GM18511 (cell line): Measurements from ENCODE around the gene ZNRD2.

Source experiments
- ATAC-seq: cut with Tn5 transposase; IDR thresholded peaks from one replicate; pipeline ENCODE4 v1.9.1; 2021; ENCODE audit warnings: mild to moderate bottlenecking, moderate library complexity; ENCODE audit not compliant: unreplicated experiment

The ZNRD2 gene

DNA sequence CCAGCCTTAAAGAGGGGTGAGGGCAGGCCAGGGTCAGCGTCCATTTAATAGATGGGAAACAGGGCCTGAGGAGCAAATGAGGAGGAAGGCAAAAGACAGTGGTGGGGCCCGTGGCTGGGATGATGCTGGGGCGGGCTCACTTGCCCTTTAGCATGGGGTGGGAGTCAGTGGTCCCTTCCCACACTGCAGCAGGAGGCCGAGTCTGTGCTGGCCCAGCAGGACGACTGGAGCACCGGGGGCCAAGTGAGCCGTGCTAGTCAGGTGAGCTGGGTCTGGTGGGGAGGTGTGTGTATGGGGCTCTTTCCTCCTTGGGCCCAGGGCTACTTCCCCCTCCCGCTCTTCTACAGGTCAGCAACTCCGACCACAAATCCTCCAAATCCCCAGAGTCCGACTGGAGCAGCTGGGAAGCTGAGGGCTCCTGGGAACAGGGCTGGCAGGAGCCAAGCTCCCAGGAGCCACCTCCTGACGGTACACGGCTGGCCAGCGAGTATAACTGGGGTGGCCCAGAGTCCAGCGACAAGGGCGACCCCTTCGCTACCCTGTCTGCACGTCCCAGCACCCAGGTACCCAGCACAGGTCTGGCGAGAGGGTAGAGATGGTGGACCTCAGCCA lies 32.6 kb upstream of the ZNRD2 start:
- no peak for ATAC-seq

GRCh38 chr11:65538232-65538914 lies 31.9 kb upstream of the ZNRD2 start:
- no peak for ATAC-seq

- no peak for ATAC-seq
These were observed 31.1 kb upstream of the ZNRD2 start for GRCh38 chr11:65538915-65539743.

DNA sequence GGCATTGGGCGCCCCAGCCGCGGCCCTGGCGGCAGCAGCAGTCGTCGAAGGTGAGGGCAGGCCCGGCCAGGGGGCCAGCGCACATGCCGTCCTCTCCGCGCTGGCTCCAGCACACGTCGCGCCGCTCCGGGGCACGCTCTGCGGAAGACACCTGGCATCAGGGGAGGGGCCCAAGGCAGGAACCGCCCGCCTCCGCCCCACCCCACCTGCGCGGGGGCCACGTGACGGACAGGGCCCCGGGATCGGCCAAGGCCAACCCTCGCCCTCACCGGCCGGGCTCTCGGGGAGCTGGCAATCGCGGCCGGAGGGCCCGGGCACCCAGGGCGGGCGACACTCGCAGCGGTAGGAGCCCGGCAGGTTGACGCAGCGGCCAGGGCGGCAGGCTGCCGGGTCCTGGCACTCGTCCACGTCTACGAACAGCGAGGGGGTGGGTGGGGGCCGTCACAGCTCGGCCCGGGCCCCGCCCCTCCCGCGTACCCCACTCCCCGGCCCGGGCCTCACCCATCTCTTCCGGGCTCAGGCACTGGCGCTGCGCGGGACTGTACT lies 30.5 kb upstream of the ZNRD2 start:
- ATAC-seq = peak; percentile 72

DNA sequence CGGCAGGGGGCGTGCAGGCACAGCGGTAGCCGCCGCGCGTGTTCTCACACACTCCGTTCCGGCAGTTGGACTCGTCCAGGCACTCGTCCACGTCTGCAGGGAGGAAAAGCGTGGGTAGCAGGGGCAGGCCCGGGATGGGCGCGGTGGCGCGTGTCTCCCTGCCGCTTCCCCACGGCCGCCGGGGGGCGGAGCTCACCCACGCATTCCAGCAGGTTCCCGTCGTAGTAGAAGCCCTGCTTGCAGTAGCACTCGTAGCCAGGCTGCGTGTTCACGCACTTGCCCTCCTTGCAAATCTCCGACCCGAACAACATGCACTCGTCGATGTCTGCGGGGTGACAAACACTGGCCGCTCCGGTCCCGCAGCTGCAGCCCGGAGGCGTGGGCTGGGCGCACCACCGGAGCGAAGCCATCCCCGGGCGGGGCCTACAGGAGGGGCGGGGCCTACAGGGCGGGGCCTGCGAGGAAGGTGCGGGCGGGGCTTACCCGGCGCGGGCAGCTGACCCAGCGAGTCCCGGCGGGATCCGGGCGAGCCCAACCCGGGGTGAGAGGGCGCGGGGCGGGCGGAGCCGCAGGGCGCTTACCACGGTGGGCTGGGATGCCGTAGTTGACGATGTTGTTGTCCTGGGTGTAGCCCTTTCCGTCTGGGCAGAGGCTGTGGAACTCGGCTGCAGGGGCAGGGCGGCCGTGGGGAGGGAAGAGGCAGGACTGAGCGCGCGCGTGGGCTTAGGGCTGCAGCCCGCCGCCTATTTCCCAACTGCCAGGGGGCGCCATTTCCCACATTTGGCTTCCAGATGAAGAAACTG lies 29.8 kb upstream of the ZNRD2 start:
- peak; percentile 75 for ATAC-seq

DNA sequence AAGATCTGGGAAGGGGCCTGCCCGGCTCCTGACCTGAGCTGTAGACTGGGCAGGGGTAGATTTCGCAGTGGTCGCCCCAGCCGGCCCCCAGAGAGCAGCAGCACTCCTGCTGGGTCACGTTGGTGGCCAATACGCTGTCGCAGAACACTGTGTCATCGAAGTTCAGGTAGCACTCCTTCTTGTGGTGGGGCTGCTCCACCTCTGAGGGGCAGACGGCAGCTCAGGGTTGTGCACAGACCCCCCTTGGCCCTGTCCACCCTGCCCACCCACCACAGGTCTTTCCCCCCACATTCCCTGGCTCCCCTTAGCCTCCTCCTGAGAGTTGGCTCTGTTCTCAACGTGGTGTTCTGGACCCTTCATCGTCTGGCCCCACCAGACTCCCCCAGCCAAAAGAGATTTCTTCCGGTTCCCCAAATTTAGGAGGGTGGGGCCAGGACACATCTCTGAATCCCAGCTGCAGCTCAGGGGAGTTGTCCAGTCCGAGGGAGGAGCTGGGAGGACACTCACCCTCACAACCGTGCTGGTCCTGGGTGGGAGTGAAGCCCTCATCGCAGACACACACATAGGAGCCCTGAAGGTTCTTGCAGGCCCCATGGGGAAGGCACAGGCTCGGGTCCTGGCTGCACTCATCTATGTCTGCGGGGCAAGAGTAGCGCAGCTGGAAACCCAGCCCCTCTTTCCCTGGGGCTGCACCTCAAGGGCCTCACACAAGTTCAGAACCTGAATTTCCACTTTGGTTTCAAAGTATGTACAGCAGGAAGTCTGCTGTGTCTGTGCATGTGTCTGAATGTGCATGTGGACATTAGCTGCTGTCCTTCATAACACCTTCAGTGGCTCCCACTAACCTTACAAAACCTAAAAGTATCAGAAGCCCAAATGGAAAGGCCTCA lies 28.9 kb upstream of the ZNRD2 start:
- ATAC-seq = no peak

DNA sequence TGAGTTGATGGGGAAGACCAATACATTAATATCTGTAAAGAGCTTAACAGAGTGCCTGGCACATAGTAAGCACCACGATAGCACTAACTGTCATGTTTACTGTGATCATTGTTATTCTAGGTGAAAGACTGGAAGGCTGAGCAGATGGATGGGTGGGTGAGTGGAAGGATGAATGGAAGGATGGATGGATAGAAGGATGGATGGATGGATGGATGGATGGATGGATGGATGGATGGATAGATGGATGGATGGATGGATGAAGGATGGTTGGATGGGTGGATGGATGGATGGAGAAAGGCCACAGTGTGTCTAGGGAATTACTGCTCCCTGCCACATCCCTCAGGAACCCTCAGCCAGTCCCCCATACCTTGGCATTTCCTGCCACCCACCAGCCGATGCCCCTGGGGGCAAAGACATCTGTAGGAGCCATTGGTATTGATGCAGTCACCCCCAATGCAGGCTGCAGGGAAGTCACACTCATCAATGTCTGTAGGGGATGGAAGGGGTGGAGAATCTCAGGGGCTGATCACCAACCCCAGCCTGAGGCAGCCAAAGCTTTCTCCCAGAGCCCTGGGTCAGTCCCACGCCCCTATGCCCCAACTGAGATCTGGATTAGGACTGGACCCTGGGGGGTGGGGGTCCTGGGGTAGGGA lies 27.4 kb upstream of the ZNRD2 start:
- ATAC-seq = no peak

DNA sequence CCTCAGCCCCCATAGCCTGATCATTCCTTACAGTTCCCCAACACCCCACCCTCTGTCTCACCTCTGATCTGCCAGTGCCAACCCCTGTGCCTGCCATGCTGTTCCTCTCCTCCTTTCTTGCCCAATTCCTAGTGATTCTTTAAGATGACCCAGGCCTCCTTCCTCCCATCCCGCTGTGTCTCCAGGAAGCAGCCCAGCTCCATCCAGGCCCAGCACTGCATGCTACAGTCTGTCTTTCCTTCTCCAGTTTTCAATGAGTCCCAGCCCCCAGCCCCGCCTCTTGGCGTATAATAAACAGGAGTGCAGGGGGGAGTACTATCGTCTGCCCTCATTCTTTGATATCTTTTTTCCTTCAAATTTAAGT lies 24.4 kb upstream of the ZNRD2 start:
- ATAC-seq = no peak

DNA sequence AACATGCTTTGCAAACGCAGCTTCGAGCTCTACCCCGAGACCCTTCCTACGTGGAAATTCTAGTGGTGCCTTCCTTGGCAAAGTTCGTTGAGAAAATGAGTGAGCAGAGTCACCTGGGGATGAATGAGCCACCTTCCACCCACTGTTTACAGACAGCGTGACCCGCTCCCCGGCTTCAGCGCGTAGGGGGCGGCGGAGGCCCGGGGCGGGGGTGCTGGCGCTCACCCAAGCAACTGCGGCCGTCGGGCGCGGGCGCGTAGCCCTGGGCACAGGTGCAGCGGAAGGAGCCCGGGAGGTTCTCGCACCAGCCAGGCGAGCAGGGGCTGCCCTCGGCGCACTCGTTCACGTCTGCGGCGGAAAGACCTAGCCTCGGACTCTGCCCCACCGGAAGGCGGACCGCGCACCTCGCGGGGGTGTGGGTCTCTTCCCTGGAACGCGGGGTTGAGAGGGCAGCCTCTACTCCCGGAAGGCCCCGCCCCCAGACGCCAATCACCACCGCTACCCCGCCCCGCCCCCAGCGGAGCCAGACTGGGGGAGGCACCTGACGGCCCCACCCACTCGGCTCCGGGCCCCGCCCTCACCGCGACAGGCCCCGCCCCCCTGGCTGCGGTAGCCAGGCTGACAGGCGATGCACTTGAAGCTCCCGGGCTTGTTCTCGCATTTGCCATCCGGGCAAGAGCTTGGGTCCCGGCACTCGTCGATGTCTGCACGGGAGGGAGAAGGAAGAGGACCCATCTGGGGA lies 23.9 kb upstream of the ZNRD2 start:
- ATAC-seq = peak; percentile 64

- ATAC-seq = no peak
These were observed 22.7 kb upstream of the ZNRD2 start for GRCh38 chr11:65547446-65548125.

DNA sequence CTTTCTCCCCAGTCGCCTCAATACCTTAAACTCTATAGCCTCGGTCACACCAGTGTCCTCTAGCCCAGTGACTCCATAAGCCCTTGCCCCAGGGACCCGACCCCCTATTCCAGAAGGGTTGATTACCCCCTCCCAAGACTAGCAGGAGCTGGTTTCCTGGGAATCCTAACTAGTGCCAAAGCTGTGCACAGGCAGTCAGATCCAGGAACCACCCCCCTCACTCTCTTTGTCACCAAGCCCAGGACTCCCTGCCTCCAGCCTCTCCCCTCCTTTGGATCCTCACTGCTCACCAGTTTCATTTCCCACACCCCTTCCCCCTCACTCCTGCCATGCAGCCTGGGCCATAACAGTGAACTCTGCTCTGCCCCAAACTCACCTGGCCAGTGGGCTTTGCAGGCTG lies 21.9 kb upstream of the ZNRD2 start:
- no peak for ATAC-seq

- no peak for ATAC-seq
These were observed 21.2 kb upstream of the ZNRD2 start for GRCh38 chr11:65549096-65549495.

GRCh38 chr11:65551572-65552387 lies 18.5 kb upstream of the ZNRD2 start:
- ATAC-seq = peak; percentile 58

DNA sequence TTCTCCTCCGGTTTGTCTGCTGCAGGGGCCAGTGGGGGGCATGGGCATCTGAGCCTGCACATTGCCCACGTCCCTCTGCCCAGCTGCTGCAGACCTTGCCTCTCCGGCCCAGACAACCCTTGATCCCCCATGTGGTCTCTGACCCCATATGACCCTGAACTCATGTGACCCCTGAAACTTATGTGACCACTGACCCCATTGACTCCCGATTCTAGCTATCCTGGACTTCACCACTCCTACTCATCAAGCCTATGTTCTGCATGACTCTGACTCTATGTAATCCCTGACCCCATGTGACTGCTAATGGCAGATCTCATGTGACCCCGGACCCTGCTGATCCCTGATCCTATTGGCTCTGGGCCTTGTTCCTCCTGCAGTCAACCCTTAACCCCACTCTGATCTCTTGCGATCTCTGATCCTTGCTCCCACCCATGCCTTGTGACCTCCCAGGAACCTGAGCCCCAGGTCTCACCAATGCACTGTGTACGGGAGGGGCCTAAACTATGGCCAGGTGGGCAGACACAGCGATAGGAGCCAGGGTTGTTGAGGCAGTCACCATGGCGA lies 17.8 kb upstream of the ZNRD2 start:
- no peak for ATAC-seq

DNA sequence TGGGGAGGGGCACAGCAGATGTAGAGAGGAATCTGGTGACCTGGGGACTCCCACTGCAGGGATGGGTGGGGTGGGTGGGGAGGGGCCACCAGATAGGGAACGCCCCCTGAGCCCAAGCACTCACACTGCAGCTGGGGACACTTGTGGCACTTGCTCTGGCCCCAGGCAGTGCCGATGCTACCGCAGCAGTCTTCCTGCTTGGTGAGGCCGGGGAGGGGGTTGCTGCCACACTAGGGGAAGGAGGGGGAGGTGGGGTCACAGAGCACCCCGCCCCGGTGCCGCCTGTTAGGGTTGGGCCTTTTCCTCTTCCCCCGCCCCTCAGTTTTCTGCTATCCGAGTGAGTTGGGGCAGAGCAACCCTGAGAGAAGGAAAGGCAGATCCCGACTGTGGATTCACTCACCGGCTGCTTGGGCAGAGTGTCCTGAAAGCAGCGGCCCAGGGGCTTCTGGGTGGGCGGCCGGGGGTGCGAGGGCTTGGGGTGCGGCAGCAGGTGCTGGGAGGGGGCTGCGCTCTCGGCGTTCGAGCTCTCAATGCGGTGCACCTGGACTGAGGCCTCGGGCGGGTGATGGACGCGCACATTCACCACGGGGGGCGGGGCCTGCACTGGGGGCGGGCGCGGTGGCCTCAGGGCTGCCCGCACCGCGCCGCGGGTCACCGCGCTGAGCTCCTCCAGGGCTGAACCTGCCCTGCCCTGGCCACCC lies 16.8 kb upstream of the ZNRD2 start:
- ATAC-seq = no peak

- no peak for ATAC-seq
These were observed 16.0 kb upstream of the ZNRD2 start for GRCh38 chr11:65554057-65554818.
